Parathyroid adenoma (tissue), 2 donors: Measurements from ENCODE around the gene RPS4Y2.

ENCODE experiments used
- H2AFZ ChIP-seq: fragments of 300-600 bp; sonication (generic); one replicate; pipeline ENCODE4 v1.7.0; 2017; ENCODE audit warnings: antibody characterized with exemption, mild to moderate bottlenecking
- H3K27ac ChIP-seq: fragments of 300-600 bp; sonication (generic); one replicate; pipeline ENCODE4 v1.7.0; 2017
- H3K27me3 ChIP-seq: fragments of 300-600 bp; sonication (generic); one replicate; pipeline ENCODE4 v1.7.0; 2017; ENCODE audit warnings: low read length; ENCODE audit not compliant: control insufficient read depth, insufficient read depth
- H3K36me3 ChIP-seq: fragments of 300-600 bp; sonication (generic); one replicate; pipeline ENCODE4 v1.7.0; 2017; ENCODE audit warnings: low read length; ENCODE audit not compliant: control insufficient read depth, insufficient read depth
- H3K4me1 ChIP-seq: fragments of 300-600 bp; sonication (generic); one replicate; pipeline ENCODE4 v1.7.0; 2017; ENCODE audit warnings: control low read depth
- H3K4me2 ChIP-seq: fragments of 300-600 bp; sonication (generic); one replicate; pipeline ENCODE4 v1.7.0; 2017; ENCODE audit warnings: low read length
- H3K4me3 ChIP-seq: fragments of 300-600 bp; sonication (generic); one replicate; pipeline ENCODE4 v1.7.0; 2017; ENCODE audit warnings: low read depth, low read length
- H3K79me2 ChIP-seq: fragments of 300-600 bp; sonication (generic); one replicate; pipeline ENCODE4 v1.7.0; 2017; ENCODE audit warnings: control low read depth
- H3K9ac ChIP-seq: fragments of 300-600 bp; sonication (generic); one replicate; pipeline ENCODE4 v1.7.0; 2017; ENCODE audit warnings: mild to moderate bottlenecking
- H3K9me3 ChIP-seq: fragments of 300-600 bp; sonication (generic); one replicate; pipeline ENCODE4 v1.7.0; 2017; ENCODE audit warnings: low read length; ENCODE audit not compliant: control insufficient read depth
- TF ChIP-seq, protein P1 (sequence below): fragments of 300-600 bp; sonication (generic); IDR thresholded peaks from one replicate; pipeline ENCODE4 v1.7.0; 2017; ENCODE audit warnings: antibody characterized with exemption, mild to moderate bottlenecking
- donor health status: primary hyperparathyroidism.

Gene RPS4Y2

DNA sequence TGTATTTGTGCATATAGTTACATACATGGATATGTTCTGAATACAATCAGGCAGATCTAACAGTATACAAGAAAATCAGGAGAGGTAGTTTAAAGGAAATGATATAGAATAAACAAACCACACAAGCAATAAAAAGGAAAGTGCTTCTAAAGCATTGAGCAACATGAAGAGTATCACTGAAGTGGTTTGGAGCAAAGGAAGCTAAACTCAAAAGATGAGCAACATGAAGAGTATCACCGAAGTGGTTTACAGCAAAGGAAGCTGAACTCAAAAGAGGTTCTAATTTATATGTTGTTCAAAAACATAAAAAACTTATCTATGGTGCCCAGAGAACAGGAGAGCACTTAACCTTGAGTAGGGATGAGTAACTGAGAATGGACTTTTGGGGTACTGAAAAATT is 29.1 kb downstream of the RPS4Y2 start:
- Histone ChIP-seq H3K27me3 (no peaks in the 10 kb centered on the region), H3K9ac (no peak overlapping the region), H3K4me2 (no peak overlapping the region), H3K27ac (no peak overlapping the region), H3K79me2 (no peaks in the 10 kb centered on the region), H2AFZ (no peak overlapping the region), H3K36me3 (no peaks in the 10 kb centered on the region), H3K4me3 (no peak overlapping the region), H3K9me3 (no peaks in the 10 kb centered on the region), H3K4me1 (no peaks in the 10 kb centered on the region)
- TF ChIP-seq, protein P1, sequence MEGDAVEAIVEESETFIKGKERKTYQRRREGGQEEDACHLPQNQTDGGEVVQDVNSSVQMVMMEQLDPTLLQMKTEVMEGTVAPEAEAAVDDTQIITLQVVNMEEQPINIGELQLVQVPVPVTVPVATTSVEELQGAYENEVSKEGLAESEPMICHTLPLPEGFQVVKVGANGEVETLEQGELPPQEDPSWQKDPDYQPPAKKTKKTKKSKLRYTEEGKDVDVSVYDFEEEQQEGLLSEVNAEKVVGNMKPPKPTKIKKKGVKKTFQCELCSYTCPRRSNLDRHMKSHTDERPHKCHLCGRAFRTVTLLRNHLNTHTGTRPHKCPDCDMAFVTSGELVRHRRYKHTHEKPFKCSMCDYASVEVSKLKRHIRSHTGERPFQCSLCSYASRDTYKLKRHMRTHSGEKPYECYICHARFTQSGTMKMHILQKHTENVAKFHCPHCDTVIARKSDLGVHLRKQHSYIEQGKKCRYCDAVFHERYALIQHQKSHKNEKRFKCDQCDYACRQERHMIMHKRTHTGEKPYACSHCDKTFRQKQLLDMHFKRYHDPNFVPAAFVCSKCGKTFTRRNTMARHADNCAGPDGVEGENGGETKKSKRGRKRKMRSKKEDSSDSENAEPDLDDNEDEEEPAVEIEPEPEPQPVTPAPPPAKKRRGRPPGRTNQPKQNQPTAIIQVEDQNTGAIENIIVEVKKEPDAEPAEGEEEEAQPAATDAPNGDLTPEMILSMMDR: no peak

DNA sequence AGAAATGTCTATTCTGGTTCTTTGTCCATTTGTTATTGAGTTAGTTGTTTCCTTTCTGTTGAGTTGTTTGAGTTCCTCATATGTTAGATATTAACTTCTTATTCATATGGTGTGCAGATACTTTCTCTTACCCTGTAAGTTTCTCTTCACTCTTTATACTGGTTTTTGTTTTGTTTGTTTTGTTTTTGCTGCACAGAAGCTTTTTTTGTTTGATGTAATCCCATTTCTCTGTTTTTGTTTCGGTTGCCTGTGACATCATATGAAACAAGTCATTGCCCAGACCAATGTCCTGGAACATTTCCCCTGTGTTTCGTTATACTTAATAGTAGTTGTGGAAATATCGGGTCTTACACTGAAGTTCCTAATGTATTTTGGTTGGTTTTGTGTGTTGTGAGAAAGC is 31.2 kb downstream of the RPS4Y2 start:
- Histone ChIP-seq H3K36me3 (no peaks in the 10 kb centered on the region), H3K9me3 (no peaks in the 10 kb centered on the region), H3K79me2 (no peaks in the 10 kb centered on the region), H3K9ac (no peak overlapping the region), H3K4me1 (no peaks in the 10 kb centered on the region), H3K4me3 (no peak overlapping the region), H3K27me3 (no peaks in the 10 kb centered on the region), H3K4me2 (no peak overlapping the region), H3K27ac (no peak overlapping the region), H2AFZ (no peak overlapping the region)
- TF ChIP-seq, protein P1: no peak

DNA sequence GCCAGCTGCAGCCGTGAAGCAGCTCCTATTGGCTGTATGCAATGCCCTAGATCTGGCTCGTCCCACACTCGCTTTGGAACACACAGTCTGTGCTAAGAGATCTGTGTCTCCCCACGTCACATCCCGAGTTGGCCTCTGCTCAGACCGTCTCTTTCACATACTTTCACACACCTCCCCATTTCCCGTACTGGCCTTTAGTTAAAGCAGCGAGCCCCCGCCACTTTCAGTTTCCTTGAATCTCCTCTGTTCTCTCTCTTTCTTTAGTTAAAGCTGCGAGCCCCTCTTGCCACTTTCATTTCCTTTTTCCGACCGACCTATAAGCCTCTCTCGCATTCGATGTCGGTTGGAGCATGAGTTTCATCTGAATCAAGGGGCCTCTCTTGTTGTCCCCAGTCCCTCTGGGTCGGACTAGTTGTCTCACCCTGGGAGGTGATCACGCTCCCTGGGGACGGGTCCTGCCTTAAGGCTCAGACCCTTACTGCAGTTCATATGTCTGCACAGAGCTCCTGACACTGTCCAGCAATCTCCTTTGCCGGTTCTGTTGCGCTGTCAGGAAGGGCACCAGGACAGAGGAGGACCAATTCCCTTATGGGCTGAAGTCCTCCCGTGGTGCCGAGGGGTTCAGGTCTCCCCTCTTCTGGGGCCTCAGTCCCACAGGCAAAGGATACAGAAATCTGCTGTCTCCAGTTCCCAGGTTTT is 42.6 kb downstream of the RPS4Y2 start:
- no peaks in the 10 kb centered on the region for H3K79me2 ChIP-seq
- H3K27me3 ChIP-seq: no peaks in the 10 kb centered on the region
- no peaks in the 10 kb centered on the region for H3K9me3 ChIP-seq
- no peak overlapping the region for H3K4me2 ChIP-seq
- no peak overlapping the region for H2AFZ ChIP-seq
- no peaks in the 10 kb centered on the region for H3K4me1 ChIP-seq
- TF ChIP-seq, protein P1: no peak
- no peaks in the 10 kb centered on the region for H3K36me3 ChIP-seq
- no peak overlapping the region for H3K4me3 ChIP-seq
- no peak overlapping the region for H3K9ac ChIP-seq
- H3K27ac ChIP-seq: no peak overlapping the region

DNA sequence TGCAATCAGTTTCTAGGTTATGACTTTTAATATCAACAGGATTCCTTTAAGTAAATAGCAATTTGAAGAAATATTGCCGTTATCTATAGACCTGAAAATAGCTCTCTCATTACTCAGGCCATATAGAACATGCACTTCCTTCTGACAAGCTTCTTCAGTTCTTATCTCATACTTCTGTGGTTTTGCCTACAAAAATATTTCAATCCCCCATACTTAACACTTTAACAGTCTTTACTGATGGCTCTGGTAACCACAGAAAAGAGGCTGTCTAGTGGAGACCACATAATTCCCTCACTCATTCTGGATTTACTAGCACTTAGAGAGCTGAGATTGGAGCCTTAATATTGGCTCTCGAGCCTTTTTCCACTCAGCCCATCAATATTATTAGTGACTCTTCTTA is 46.8 kb downstream of the RPS4Y2 start:
- TF ChIP-seq, protein P1: no peak
- no peak overlapping the region for H3K4me2 ChIP-seq
- no peak overlapping the region for H3K27ac ChIP-seq
- H3K9me3 ChIP-seq: no peaks in the 10 kb centered on the region
- no peaks in the 10 kb centered on the region for H3K79me2 ChIP-seq
- no peaks in the 10 kb centered on the region for H3K36me3 ChIP-seq
- no peak overlapping the region for H3K4me3 ChIP-seq
- H2AFZ ChIP-seq: no peak overlapping the region
- no peak overlapping the region for H3K9ac ChIP-seq
- no peaks in the 10 kb centered on the region for H3K4me1 ChIP-seq
- no peaks in the 10 kb centered on the region for H3K27me3 ChIP-seq

DNA sequence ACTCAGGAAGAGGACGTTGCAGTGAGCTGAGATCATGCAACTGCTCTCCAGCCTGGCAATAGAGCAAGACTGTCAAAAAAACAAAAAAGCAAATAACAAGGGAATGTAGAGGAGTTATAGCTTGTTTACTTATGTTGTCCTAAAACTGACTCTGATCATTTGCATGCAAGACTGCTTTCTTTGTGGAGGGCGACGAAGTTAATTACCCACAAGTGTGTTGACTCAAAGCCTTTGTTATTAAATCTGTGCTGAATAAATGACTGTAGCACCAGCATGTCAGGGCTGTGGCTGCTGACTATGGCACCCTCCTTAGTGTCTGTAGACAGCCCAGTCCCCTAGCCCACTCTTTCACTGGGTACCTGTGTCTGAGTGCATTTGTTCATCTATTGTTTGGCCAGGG is 50.3 kb downstream of the RPS4Y2 start:
- no peak overlapping the region for H3K4me3 ChIP-seq
- H3K27ac ChIP-seq: no peak overlapping the region
- TF ChIP-seq, protein P1: no peak
- H3K36me3 ChIP-seq: no peaks in the 10 kb centered on the region
- no peaks in the 10 kb centered on the region for H3K27me3 ChIP-seq
- no peak overlapping the region for H3K4me2 ChIP-seq
- no peaks in the 10 kb centered on the region for H3K4me1 ChIP-seq
- H2AFZ ChIP-seq: no peak overlapping the region
- H3K9ac ChIP-seq: no peak overlapping the region
- no peaks in the 10 kb centered on the region for H3K9me3 ChIP-seq
- H3K79me2 ChIP-seq: no peaks in the 10 kb centered on the region
